Measurements from ENCODE around the gene CXCL11. TPM values are rescaled to one million over a fixed set of nuclear protein-coding genes. Genes with fewer than 3 reads are reported as not detected.

Gene CXCL11
- total RNA-seq, 4 donors from 2014 or later: not detected

DNA sequence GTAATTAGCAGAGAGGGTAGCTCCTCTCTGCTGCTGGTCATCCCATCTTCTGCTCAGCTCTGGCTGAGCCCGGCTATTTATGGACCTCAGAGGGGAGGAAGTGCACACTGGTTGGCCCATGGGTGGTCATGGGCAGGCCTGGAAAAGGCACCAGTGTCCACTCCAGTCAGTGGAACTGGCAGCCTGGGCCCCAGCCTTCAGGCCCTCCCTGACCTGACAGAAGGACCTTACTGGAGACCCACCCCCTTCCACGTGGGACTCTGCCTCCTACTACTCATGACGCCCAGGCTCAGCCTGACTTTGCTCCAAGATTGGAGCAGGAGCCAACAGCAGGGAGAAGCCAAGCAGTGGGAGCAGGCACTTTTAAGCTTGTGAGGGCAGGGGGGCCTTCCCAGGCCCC lies 30.7 kb upstream of the CXCL11 start:
- Histone ChIP-seq H3K27ac (no peak overlapping the region), H3K9me3 (no peaks in the 10 kb centered on the region), H3K4me3 (no peak overlapping the region), H3K4me1 (no peaks in the 10 kb centered on the region), H3K27me3 (no peaks in the 10 kb centered on the region), H3K36me3 (no peaks in the 10 kb centered on the region)
- TF ChIP-seq POLR2A (IDR thresholded peaks at IDR 0.05): no peak
- TF ChIP-seq POLR2AphosphoS5 (IDR thresholded peaks at IDR 0.05): no peak
- TF ChIP-seq, protein P1, sequence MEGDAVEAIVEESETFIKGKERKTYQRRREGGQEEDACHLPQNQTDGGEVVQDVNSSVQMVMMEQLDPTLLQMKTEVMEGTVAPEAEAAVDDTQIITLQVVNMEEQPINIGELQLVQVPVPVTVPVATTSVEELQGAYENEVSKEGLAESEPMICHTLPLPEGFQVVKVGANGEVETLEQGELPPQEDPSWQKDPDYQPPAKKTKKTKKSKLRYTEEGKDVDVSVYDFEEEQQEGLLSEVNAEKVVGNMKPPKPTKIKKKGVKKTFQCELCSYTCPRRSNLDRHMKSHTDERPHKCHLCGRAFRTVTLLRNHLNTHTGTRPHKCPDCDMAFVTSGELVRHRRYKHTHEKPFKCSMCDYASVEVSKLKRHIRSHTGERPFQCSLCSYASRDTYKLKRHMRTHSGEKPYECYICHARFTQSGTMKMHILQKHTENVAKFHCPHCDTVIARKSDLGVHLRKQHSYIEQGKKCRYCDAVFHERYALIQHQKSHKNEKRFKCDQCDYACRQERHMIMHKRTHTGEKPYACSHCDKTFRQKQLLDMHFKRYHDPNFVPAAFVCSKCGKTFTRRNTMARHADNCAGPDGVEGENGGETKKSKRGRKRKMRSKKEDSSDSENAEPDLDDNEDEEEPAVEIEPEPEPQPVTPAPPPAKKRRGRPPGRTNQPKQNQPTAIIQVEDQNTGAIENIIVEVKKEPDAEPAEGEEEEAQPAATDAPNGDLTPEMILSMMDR (IDR thresholded peaks at IDR 0.05): no peak
- no peak for TF ChIP-seq EP300 (IDR thresholded peaks at IDR 0.05; ENCODE audit: low read depth)
- intact Hi-C loops (cut with DNase I; ENCODE audit: low total_unique reads): no loop called here
- WGBS, 2 donors (ENCODE audit: low coverage in 1 of 2): 70% methylated on average over 2 of the region's 3 CpGs; no CpG with 5 or more reads in 1 of the 2 donors
- no peak for DNase-seq
- in situ Hi-C loops (cut with MboI; ENCODE audit: low pct_ligation_motif_present in 1 of 4, low pct_unique_long_range_greater_than_20kb in 1 of 4, low sequenced_read_pairs in 3 of 4): loop anchor here (5.0 to 10.0 kb wide), 4 partner anchors 64 to 172 kb away; partner anchors contain the start of gene SDAD1 (in 1 of the 4)

DNA sequence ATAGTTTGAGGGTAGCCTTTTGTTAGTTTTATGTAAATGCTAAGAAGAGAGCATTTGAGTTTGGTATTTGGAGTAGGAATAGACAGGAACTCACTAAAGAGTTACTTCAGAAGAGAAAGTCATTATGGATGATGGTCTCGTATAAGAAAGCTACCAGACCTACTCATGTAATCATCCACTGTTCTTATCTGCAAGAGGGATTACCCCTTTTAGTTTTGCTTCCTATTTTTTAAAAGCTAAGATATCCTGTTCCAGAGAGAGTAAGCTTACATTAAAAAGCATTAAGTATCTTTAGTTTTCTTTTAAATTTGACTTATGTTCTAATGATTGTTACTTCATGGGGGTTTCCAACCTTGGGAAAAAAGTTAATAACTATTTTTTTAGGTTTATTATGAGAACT lies 26.1 kb upstream of the CXCL11 start:
- H3K4me3 ChIP-seq: no peak overlapping the region
- WGBS, 2 donors (ENCODE audit: low coverage in 1 of 2): 48 to 62% methylated on average over 1 of the region's 1 CpG
- no peaks in the 10 kb centered on the region for H3K9me3 ChIP-seq
- no peak for DNase-seq
- in situ Hi-C loops (cut with MboI; ENCODE audit: low pct_ligation_motif_present in 1 of 4, low pct_unique_long_range_greater_than_20kb in 1 of 4, low sequenced_read_pairs in 3 of 4) (loop anchor here in 1 of 4 donors (10.0 kb wide), 1 partner anchor 167 kb away; no protein-coding TSS in a partner anchor), intact Hi-C loops (cut with DNase I; ENCODE audit: low total_unique reads) (no loop called here)
- H3K4me1 ChIP-seq: peaks cover 0 to 19% (median 2%) of the 10 kb centered on the region in 4 donors
- no peaks in the 10 kb centered on the region for H3K36me3 ChIP-seq
- H3K27me3 ChIP-seq: no peaks in the 10 kb centered on the region
- no peak overlapping the region for H3K27ac ChIP-seq
- no peak for TF ChIP-seq POLR2A (IDR thresholded peaks at IDR 0.05)
- TF ChIP-seq, protein P1 (IDR thresholded peaks at IDR 0.05): no peak
- no peak for TF ChIP-seq EP300 (IDR thresholded peaks at IDR 0.05; ENCODE audit: low read depth)
- no peak for TF ChIP-seq POLR2AphosphoS5 (IDR thresholded peaks at IDR 0.05)

DNA sequence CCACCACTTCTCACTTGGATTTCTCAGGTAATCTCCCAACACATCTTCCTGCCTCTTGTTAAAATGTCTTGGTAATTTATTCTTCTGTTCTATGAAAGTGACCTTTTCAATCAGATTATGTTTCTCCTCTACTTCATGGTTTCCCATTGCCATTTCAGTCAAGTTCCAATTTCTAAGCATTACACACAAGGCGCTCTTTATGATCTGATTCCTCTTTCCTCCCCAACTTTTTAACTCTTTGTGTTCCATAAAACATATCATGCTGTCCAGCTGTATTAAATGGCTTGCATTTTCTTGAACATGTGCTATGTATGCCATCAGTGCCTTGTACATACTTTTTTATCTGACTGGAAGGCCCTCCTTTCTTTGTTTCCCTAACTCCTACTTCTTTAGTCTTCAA lies 25.6 kb upstream of the CXCL11 start:
- TF ChIP-seq EP300 (IDR thresholded peaks at IDR 0.05; ENCODE audit: low read depth) (no peak), POLR2A (IDR thresholded peaks at IDR 0.05) (no peak), POLR2AphosphoS5 (IDR thresholded peaks at IDR 0.05) (no peak)
- TF ChIP-seq, protein P1 (IDR thresholded peaks at IDR 0.05): no peak
- Histone ChIP-seq H3K36me3 (no peaks in the 10 kb centered on the region), H3K27me3 (no peaks in the 10 kb centered on the region), H3K27ac (no peak overlapping the region), H3K9me3 (no peaks in the 10 kb centered on the region), H3K4me1 (peaks cover 0 to 19% (median 2%) of the 10 kb centered on the region in 4 donors), H3K4me3 (no peak overlapping the region)
- in situ Hi-C loops (cut with MboI; ENCODE audit: low pct_ligation_motif_present in 1 of 4, low pct_unique_long_range_greater_than_20kb in 1 of 4, low sequenced_read_pairs in 3 of 4): loop anchor here in 1 of 4 donors (10.0 kb wide), 1 partner anchor 167 kb away; no protein-coding TSS in a partner anchor
- intact Hi-C loops (cut with DNase I; ENCODE audit: low total_unique reads): no loop called here
- DNase-seq: no peak
- WGBS, 2 donors (ENCODE audit: low coverage in 1 of 2): 58 to 70% methylated on average over 1 of the region's 1 CpG

DNA sequence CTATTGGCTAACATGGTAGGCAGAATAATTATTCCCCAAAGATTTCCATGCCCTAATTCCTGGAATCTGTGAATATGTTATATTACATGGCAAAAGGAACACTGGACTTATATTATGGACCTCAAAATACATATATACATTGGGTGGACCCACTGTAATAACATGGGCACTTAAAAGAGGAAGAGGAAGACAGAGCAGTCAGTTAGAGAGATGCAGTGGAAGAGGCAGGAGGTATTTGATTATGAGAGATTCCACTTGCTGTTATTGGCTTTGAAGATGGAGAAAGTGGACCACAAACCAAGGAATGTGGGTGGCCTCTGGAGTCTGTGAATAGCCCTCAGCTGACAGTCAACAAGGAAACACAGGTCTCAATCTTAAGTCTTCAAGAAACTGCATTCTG lies 24.6 kb upstream of the CXCL11 start:
- H3K27ac ChIP-seq: no peak overlapping the region
- H3K4me3 ChIP-seq: no peak overlapping the region
- peaks cover 0 to 19% (median 2%) of the 10 kb centered on the region in 4 donors for H3K4me1 ChIP-seq
- H3K36me3 ChIP-seq: no peaks in the 10 kb centered on the region
- no peaks in the 10 kb centered on the region for H3K9me3 ChIP-seq
- intact Hi-C loops (cut with DNase I; ENCODE audit: low total_unique reads): no loop called here
- TF ChIP-seq POLR2A (IDR thresholded peaks at IDR 0.05) (no peak), POLR2AphosphoS5 (IDR thresholded peaks at IDR 0.05) (no peak)
- TF ChIP-seq, protein P1 (IDR thresholded peaks at IDR 0.05): no peak
- H3K27me3 ChIP-seq: no peaks in the 10 kb centered on the region
- no peak for DNase-seq
- in situ Hi-C loops (cut with MboI; ENCODE audit: low pct_ligation_motif_present in 1 of 4, low pct_unique_long_range_greater_than_20kb in 1 of 4, low sequenced_read_pairs in 3 of 4): loop anchor here in 1 of 4 donors (10.0 kb wide), 1 partner anchor 166 kb away; no protein-coding TSS in a partner anchor

Measured in transverse colon (tissue), 4 donors.